GM21423 (cell line): ENCODE measurements around the gene SHISA6.

ENCODE experiments used
- ATAC-seq: cut with Tn5 transposase; IDR thresholded peaks from one replicate; pipeline ENCODE4 v1.9.1; 2021; ENCODE audit warnings: mild to moderate bottlenecking, moderate library complexity; ENCODE audit not compliant: unreplicated experiment

The SHISA6 gene

DNA sequence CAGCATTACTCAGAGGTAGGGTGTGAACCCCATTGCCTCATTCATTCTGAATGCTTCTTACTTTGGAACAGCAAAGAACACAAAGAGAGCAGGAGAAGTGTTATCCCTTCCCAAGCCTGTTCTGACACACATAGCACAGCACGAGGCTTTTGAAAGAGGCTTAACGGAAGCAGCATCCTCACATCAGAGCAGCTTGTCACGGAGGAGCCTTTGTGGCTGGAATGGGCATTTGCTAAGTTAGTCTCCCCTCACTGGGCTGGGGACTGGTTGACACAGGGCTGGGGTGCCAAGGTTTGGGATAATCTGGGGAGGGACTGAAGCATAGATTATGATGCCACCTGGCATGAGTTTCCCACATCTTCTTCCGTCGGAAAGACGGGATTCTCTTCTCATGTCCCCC lies 189.7 kb downstream of the SHISA6 start:
- ATAC-seq: no peak

GRCh38 chr17:11438673-11439072 lies 197.7 kb downstream of the SHISA6 start:
- no peak for ATAC-seq

- no peak for ATAC-seq
Observed at GRCh38 chr17:11441004-11441403, 200.0 kb downstream of the SHISA6 start.

GRCh38 chr17:11446316-11446715 lies 205.3 kb downstream of the SHISA6 start:
- no peak for ATAC-seq

DNA sequence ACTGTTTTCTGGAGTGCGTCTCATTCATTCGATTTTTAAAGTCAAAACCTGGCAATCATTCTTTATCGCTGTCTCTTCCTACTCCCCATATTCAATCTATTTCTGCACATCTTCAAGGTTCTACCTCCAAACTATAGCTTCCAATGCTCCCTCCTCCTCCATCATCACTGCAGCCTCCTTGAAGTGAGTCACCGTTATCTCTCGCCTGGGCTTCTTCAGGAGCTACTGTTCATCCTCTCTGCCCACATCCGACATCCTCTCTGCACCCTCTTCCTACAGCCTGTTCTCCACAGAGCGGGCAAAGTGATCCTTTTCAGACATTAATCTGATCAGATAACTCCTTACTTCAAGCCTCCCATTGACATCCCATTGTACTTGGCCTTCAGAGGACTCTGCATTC lies 213.1 kb downstream of the SHISA6 start:
- no peak for ATAC-seq

DNA sequence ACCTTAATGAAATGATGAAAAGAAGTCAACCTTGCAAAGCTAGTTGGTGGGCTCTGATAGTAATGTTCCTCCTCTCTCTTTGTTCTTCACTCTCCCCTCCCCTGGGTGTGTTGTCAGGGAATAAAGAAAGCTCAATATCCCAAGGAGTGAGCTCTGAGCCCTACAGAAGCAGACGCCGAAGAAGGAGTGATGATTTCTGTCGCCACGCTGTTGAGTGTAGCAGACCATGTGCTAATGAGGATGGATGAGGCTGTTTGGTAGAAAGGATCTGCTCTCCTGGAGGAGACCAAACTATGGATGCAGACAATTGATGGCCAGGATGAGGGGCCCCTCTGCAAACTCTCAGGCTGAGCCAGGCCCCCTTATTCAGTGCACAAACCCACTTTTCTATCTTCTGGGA lies 217.3 kb downstream of the SHISA6 start:
- no peak for ATAC-seq

- no peak for ATAC-seq
Observed at GRCh38 chr17:11459861-11460331, 218.9 kb downstream of the SHISA6 start.

DNA sequence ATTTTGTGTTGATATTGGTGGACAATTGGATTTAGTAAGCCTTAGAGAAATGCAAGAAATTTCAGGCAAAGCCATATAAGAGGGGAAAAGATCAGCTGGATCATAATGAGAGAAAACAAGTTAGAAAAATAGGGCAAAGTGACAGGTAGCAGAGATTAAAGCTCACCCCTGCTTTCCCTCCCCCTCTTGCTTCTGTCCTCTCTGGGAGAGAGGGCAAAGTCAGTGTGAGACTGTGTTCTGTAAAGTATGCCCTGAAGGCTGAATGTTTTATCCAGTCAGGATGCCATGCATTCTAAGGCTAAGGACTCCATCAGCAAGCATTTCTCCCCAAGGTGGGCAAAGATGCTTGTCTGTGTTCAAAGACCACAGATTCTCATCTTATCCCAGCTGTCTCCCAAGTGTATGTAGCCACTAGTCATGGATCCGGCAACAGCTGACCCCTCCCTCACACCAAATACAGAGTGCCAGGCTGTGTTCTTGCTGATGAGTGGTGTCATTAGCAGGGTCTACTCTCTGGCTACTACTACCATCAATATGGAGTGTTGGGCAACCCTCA lies 221.1 kb downstream of the SHISA6 start:
- no peak for ATAC-seq

DNA sequence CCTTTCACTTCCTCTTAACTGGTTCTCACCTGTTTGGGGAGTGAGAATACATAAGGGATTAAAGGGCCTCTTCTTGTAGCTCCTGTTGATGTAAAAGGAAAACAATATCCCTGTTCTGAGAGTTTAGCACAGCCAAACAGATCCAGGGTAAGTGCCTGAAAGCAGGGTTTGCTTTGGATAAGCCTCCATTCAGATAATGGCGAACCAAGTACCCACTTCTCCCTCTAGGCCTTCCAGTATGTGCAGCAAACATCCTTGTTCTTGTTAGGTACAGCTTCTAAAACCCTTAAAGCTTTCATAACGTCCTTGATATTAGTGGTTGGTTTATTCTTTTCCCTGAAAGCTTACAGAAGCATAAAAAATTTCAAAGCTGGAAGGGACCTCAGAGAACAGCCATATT lies 226.6 kb downstream of the SHISA6 start:
- ATAC-seq: no peak

DNA sequence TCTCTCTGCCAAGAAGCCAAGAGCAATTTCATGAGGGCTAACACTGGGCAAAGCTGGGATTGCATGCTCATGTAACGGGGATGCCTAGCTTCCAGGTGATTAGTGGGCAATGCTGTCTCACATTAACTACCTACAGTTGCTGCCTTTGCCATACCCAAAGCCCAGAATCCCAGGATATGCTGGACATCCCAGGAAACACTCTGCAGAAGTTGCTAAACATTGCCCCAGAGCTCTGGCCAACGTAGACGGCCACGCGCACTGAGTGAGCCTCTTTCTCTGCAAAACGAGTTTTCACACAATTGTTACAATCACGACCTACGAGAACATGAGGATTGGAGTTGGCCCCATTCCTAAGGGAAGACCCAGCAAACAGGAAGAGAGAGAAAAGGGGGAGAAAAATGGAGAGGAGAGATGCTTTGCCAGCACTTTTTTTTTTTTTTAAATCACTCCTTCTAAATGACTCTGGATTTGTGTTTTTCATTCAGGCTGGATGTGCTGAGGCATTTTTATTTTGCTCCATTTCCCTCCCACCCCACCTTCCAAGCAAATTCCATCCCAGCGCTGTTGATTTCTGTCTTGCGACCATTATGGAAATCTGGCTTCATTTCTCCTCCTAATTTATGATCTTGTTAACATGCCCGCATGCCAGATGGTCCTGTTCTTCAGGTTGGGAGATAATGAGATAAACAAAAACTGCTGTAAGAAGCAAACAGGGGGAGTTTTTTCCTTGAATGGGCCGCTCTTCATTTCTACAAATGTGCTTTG lies 244.5 kb downstream of the SHISA6 start:
- no peak for ATAC-seq

- ATAC-seq: no peak
Observed at GRCh38 chr17:11486101-11486867, 245.3 kb downstream of the SHISA6 start.

DNA sequence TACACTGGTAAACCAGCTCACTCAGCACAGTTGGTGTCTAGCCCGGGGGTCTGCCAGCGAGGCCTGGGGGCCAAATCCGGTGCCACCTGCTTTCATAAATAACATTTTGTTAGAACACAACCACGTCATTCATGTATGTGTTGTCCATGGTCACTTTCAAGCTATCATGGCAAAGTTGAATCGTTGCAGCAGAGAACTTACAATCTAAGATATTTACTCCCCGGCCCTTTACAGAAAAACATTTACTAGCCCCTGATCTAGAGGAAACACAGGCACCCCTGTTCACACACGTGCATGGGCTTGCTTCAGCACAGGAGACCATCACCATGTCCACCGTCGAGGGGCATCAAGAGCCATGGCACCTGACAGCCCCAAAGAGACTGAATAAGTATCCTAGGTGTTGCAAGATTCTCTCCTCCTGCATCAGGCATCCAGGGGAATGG lies 245.9 kb downstream of the SHISA6 start:
- ATAC-seq: no peak

DNA sequence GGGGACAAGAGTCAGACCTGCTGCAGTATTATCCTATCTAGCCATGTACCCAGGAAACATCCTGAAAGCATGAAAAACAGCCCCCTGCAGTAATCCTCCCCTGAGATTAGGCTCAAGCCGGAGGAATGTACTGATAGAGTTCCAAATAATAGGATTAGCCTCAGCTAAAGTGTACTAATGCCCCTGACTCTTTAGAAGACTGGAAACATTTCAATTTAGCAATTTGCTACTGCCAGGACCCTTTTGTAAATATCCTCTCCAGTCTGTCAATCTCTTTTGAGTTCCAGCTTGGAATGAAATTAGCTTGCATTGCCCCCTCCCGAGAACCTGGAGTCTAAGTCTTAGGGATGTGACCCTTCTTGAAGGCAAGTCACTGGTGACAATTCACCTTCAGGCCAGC lies 246.5 kb downstream of the SHISA6 start:
- ATAC-seq: no peak

- ATAC-seq: no peak
Observed at GRCh38 chr17:11488407-11488806, 247.4 kb downstream of the SHISA6 start.

DNA sequence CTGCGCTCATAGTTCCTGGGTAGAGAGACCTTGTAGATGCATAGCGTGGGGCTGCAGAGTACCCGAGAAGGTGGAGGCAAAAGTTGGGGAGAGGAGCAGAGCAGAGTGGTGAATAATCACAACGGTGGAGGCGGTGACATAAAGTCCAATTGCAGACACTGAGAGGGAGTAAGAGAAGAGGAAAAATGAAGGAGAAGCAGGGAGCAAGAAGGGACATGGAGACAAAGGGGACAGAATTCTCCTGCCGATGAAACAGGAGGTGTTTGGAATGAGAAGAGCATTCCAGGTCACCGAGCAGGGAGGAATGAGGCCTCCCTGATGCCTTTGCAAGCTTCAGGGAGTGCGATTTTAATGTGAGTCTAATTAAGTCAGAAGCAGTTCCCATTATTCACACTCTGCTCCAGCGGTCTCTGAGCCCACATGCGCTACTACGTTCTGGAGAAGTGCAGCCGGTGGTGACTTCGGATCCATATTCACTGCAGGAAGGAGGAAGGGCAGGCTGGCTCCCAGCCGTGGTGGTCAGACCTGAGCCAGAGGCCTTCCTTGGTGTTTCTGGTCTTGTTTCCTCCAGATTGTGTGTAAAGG lies 249.2 kb downstream of the SHISA6 start:
- ATAC-seq: no peak

GRCh38 chr17:11492511-11492910 lies 251.5 kb downstream of the SHISA6 start:
- ATAC-seq: no peak

- ATAC-seq: no peak
Observed at GRCh38 chr17:11493936-11494335, 252.9 kb downstream of the SHISA6 start.

- ATAC-seq: no peak
Observed at GRCh38 chr17:11495613-11496012, 254.6 kb downstream of the SHISA6 start.

DNA sequence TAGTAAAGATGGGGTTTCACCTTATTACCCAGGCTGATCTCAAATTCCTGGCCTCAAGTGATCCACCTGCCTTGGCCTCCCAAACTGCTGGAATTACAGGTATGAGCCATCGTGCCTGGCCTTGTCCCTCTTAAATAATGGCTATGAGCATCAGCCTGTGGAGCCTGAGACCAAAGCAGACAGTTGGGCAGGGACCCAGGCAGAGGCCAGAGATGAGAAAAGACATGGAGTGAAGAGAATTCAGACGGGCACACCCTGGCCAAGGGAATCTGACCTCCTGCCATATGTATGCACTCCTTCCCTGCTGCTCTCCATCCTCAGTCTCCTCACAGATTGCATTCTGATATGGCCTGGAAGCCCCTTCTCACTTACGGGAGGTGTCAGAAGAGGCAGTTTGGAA lies 258.9 kb downstream of the SHISA6 start:
- ATAC-seq: no peak

DNA sequence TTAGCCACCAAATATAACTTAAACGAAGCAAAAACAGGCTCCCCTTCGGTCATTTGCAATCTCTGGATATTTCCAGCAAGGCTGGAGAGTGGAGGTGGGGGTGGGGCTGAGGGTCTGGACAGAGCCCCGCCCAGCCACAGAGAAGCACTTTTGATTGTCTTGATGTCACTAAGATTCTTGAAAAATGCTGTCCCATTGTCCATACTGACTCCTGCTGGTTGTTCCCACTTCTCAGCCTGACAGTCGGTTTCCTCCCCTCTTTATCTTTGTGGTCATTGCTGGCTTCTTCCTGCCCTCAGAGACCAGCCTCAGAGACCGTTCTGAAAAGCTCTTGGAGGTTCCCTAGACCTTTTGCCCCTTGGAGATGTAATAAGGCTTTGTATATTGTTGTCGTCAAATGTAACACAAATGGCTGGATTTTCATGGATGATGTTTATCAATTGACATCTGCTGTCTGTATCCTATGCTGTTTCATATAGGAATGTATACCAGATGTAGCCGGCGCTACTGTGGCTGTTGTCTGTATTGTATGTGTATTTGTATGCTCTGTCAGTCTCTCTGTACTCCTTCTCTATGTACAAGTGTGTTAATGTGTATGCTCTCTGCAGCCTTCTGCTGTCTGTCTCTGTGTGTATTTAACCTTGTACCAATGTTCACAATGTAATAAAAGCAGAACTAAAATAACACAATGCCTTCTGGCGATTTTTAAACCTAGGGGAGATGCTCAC lies 262.5 kb downstream of the SHISA6 start:
- ATAC-seq: no peak

GRCh38 chr17:11506635-11507034 lies 265.6 kb downstream of the SHISA6 start:
- ATAC-seq: no peak
